Measurements from ENCODE around the gene ABCC4.

GRCh38 chr13:95099541-95099940, 201.7 kb downstream of the ABCC4 start:
- TF ChIP-seq CTCF (IDR thresholded peaks at IDR 0.05) (no peak), POLR2A (IDR thresholded peaks at IDR 0.05) (no peak)

All from stomach (tissue), 4 donors.